DMS79 treated with DMSO at 0.1 percent for 48 hours (cell line): ENCODE results near the gene CHST15.

ENCODE experiments used
- DNase-seq: peaks from one replicate; lab custom pipeline; 2025; lab: John Stamatoyannopoulos, UW

CHST15 gene

DNA sequence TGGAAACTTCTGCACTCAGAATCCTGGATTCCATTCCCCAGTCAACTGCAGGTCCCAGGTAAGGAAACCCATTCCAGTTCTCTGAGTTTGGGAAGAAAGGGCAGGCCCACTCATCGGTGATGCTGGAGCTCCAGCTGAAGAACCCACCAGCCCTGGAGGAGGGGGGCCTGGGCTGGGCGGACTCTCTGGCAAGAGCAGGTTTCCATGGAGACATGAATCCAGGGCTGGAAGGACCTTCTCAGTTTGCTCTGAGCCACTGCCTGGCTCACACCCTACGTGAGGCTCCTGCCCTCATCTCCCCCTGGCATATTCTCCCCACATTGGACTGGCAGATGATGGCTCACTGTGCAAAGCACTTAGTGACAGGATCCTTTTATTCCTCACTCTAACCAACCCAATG is 128.4 kb downstream of the CHST15 start:
- DNase-seq: no peak

GRCh38 chr10:123962756-123963530 is 130.5 kb downstream of the CHST15 start:
- DNase-seq: no peak

DNA sequence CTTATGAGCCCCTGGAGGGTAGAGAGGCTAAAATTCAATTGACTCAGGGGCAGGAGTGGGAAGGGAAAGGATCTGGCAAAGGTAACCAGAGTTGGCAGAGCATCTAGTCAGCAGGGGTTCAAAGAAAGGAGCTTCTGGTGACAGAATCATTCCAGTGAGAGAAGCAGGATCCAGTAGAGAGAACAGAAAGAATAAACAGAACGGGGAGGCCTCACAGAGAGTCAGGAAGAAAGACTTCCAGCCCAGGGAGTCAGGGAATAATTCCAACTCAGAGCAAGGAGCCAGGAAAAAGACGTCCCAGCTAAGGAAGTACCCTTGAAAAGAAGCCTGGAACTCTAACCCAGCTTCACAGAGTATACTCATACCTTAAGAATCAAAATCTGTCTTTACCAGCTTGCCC is 135.2 kb downstream of the CHST15 start:
- no peak for DNase-seq
